RWPE1 (cell line): ENCODE measurements around the gene OXSM.

Experiments
- CTCF ChIA-PET: fragments of 350-600 bp; sonication (Branson Sonifier 250); formaldehyde crosslinking; extraction: SDS; loops from one replicate; lab custom pipeline; 2021; lab: Yijun Ruan, JAX
- POLR2A ChIA-PET: fragments of 400-600 bp; formaldehyde crosslinking; extraction: SDS; loops from one replicate; lab custom pipeline; 2020; ENCODE audit warnings: antibody characterized with exemption; ENCODE audit not compliant: low non-redundant PET; lab: Yijun Ruan, JAX
- DNase-seq: peaks from one replicate; pipeline ENCODE4 v3.0.0; 2012; ENCODE audit warnings: low spot score
- H3K27ac ChIP-seq: fragments of 450-650 bp; 2 replicates; pipeline ENCODE4 v1.5.1; 2017
- TF ChIP-seq, protein P1 (sequence below): fragments of 450-650 bp; conservative IDR thresholded peaks from 2 replicates; pipeline ENCODE4 v1.5.1; 2017; ENCODE audit warnings: low read depth, mild to moderate bottlenecking

The OXSM gene

DNA sequence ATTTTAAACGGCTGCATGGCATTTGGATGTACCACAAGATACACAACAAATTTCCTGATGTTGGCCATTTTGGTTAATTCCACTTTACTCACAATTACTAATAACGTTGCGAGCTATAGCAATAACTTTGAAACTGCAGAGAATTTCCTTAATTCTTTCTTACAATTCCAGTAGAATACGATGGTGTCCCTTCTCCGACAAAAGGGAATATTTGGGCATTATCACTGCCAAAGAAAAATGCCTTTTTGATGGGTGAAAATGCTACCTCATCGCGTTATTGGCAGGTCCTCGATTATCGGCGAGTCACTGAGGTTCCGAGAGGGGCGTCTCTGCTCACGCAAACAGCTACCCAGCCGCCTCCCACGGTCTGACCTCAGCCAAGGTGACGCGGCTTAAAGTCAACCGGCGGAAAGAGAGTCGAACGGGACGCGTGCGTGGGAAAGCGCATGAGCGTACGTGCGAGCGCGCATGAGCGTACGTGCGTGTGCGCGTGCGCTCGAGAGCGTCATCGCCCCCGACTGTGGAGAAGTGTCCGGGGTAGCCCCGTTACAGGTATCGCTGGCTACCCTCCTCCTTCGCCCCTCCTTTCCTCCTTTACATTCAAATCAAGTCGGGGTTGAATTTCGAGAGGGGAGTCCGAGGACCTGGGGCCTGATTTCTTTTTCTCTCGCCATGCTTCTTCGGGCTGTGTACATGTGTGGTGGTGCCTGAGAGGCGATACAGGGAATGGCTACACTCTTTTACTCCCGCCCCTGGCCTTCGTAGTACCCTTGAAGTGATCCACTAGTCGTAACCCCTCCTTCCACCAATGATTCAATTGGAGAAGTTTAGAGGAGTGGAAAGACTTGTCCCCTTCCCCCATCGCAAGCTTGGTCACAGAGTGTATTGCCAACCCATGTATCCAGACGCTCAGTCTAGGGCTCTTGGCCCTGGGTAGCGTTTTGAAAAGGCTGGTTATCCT is at the start of gene OXSM:
Gene OXSM (plus strand): TSS at position 495 of the 961 bp plus-strand sequence. CDS start 931 bp downstream, outside the sequence.
- TF ChIP-seq, protein P1, sequence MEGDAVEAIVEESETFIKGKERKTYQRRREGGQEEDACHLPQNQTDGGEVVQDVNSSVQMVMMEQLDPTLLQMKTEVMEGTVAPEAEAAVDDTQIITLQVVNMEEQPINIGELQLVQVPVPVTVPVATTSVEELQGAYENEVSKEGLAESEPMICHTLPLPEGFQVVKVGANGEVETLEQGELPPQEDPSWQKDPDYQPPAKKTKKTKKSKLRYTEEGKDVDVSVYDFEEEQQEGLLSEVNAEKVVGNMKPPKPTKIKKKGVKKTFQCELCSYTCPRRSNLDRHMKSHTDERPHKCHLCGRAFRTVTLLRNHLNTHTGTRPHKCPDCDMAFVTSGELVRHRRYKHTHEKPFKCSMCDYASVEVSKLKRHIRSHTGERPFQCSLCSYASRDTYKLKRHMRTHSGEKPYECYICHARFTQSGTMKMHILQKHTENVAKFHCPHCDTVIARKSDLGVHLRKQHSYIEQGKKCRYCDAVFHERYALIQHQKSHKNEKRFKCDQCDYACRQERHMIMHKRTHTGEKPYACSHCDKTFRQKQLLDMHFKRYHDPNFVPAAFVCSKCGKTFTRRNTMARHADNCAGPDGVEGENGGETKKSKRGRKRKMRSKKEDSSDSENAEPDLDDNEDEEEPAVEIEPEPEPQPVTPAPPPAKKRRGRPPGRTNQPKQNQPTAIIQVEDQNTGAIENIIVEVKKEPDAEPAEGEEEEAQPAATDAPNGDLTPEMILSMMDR, result no peak
- ChIA-PET POLR2A (no interaction called here), CTCF (interaction anchor here (0.7 kb wide), 1 partner anchor 497 kb away, joined by 4 read pairs; no protein-coding TSS in a partner anchor)
- peak; percentile 71 for DNase-seq
- H3K27ac ChIP-seq, result peak within 1 kb of the TSS; percentile 80

DNA sequence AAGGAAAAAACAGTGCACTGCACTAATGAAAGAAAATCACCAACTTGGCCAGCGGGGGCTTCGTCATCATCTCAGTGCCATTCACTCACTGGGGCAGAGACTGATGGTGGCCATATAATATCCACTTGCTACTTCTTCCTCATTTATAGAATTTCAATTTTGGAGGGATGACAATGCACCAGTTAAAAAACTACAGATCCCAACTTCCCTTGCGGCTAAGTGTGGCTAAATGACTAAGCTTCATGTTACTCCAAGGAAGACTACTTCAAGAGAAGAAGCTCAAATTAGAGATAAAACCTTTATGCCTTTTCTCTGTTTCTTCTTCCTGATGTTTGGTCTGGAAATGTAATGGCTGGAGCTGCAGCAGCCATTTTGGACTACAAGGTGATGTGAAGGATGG is 45.4 kb upstream of the OXSM start:
- no peak for DNase-seq
- H3K27ac ChIP-seq, result no peak overlapping the region
- TF ChIP-seq, protein P1, result no peak
- POLR2A ChIA-PET, result no interaction called here
- CTCF ChIA-PET, result no interaction called here

DNA sequence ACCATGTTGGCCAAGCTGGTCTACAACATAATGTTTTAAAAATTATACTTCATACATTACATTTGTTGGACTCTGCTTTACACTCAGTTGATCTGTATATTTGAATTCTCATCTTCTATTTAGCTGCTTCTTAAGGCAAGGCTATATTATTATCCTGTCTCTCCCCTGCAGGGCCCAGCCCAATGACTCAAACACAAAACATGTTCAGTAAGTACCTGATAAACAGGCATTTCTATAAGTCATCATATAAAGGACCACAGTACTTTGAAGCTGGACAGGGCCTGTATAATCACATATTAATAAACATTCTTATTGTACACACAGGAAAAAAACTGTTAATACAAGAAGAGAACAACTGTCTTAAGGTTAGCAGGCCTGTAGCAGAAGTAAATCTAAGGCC is 42.9 kb upstream of the OXSM start:
- TF ChIP-seq, protein P1, result no peak
- no peak overlapping the region for H3K27ac ChIP-seq
- DNase-seq, result peak; percentile 18
- ChIA-PET CTCF (interaction anchor here (0.8 kb wide), 1 partner anchor 18 kb away, joined by 3 read pairs; no protein-coding TSS in a partner anchor), POLR2A (no interaction called here)

DNA sequence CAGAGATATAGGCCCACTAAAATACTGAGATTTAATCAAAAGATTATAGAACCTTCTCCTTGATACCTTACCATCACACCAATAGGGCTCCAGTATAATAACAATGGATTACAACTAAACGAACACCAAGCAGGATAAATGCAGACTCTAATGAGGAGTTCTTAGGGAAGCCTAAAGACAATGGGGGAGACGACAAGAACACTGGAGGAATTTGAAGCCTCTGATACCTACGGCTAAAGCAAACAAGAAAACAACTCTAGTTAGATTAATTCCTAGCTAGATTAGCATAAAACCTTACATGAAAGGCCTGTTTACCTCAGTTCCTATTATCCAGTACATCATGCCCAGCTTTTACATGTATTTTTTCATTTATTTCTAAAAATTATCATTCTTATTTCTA is 41.7 kb upstream of the OXSM start:
- TF ChIP-seq, protein P1, result no peak
- CTCF ChIA-PET, result interaction anchor here (0.8 kb wide), 1 partner anchor 19 kb away, joined by 3 read pairs; no protein-coding TSS in a partner anchor
- no peak for DNase-seq
- no peak overlapping the region for H3K27ac ChIP-seq
- POLR2A ChIA-PET, result no interaction called here

DNA sequence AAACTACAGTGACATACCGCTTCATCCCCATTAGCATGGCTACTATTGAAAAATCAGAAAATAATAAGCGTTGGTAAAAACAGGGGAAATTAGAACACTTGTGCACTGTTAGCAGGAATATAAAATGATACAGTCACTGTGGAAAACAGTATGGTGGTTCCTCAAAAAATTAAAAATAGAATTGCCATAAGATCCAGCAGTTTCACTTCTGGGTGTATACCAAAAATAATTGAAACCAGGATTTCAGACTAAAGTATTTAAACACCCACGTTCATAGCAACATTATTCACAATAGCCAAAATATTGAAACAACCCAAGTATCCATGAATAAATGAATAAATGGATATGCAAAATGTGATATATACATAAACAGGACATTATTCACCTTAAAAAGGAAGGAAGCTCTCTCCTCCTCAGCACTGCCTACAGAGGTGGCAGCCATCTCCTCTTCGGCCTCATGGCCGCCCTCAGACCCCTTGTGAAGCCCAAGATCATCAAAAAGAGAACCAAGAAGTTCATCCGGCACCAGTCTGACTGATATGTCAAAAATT is 40.8 kb upstream of the OXSM start:
- ChIA-PET POLR2A (no interaction called here), CTCF (no interaction called here)
- no peak for DNase-seq
- H3K27ac ChIP-seq, result no peak overlapping the region
- TF ChIP-seq, protein P1, result no peak

DNA sequence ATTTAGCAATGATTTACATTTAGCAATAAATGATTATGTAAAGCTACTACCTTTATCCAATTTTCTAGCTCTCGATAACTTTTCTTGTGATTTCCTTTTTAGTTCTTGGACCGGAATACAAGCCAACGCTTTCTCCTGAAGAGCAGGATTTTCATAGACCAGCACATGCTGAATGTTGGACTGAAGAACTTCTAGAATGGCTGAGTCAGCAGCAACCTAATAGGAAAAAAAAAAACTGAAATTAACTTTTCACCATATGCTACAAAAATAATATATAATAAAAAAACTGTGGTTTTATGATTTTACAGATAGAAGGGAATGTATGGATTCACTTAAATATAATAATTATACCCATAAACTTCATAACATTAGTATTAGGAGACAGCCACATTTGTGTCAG is 38.8 kb upstream of the OXSM start:
- POLR2A ChIA-PET, result no interaction called here
- no peak overlapping the region for H3K27ac ChIP-seq
- CTCF ChIA-PET, result no interaction called here
- TF ChIP-seq, protein P1, result no peak
- DNase-seq, result no peak
